Loucy (cell line): Measurements from ENCODE around the gene EME2.

Experiments
- H2AFZ ChIP-seq: fragments of 200-600 bp; sonication (generic); 2 replicates; pipeline ENCODE4 v1.6.0; 2016; ENCODE audit warnings: antibody characterized with exemption, mild to moderate bottlenecking, low read length, moderate library complexity
- H3F3A ChIP-seq: fragments of 200-600 bp; 2 replicates; pipeline ENCODE4 v1.6.0; 2016; ENCODE audit warnings: antibody characterized with exemption, low read depth, mild to moderate bottlenecking
- H3K27me3 ChIP-seq: fragments of 200-600 bp; sonication (generic); 2 replicates; pipeline ENCODE4 v1.6.1; 2014; ENCODE audit warnings: low read length, mild to moderate bottlenecking; ENCODE audit not compliant: insufficient read depth, poor library complexity, severe bottlenecking
- H3K36me3 ChIP-seq: fragments of 200-600 bp; sonication (generic); 2 replicates; pipeline ENCODE4 v1.6.1; 2016; ENCODE audit warnings: low read length; ENCODE audit not compliant: insufficient read depth
- H3K4me1 ChIP-seq: fragments of 200-600 bp; sonication (generic); 2 replicates; pipeline ENCODE4 v1.5.1; 2014; ENCODE audit warnings: low read length, mild to moderate bottlenecking; ENCODE audit not compliant: insufficient read depth, poor library complexity, severe bottlenecking
- H3K4me2 ChIP-seq: fragments of 200-600 bp; sonication (generic); 2 replicates; pipeline ENCODE4 v1.6.0; 2014; ENCODE audit warnings: antibody characterized with exemption, low read length, low read depth, mild to moderate bottlenecking; ENCODE audit not compliant: poor library complexity, severe bottlenecking
- H3K4me3 ChIP-seq: fragments of 200-600 bp; sonication (generic); 2 replicates; pipeline ENCODE4 v1.5.1; 2014; ENCODE audit warnings: low read length, mild to moderate bottlenecking, mixed read lengths; ENCODE audit not compliant: poor library complexity, severe bottlenecking
- H3K79me2 ChIP-seq: fragments of 200-600 bp; sonication (generic); 2 replicates; pipeline ENCODE4 v1.6.1; 2014; ENCODE audit warnings: low read length; ENCODE audit not compliant: insufficient read depth
- H3K9ac ChIP-seq: fragments of 200-600 bp; sonication (generic); 2 replicates; pipeline ENCODE4 v1.6.0; 2014; ENCODE audit warnings: mild to moderate bottlenecking, low read depth, low read length, moderate library complexity; ENCODE audit not compliant: poor library complexity, severe bottlenecking
- H3K9me2 ChIP-seq: fragments of 200-600 bp; sonication (generic); replicated peaks from 2 replicates; pipeline ENCODE4 v1.6.1; 2016; ENCODE audit warnings: low read depth, low read length, mixed read lengths
- H3K9me3 ChIP-seq: fragments of 200-600 bp; sonication (generic); 2 replicates; pipeline ENCODE4 v1.6.1; 2014; ENCODE audit warnings: mild to moderate bottlenecking, antibody characterized with exemption, low read length, low read depth; ENCODE audit not compliant: insufficient read depth
- H4K20me1 ChIP-seq: fragments of 200-600 bp; sonication (generic); 2 replicates; pipeline ENCODE4 v1.6.0; 2014; ENCODE audit warnings: antibody characterized with exemption, low read length, mild to moderate bottlenecking; ENCODE audit not compliant: insufficient read depth, poor library complexity, severe bottlenecking
- EZH2phosphoT487 ChIP-seq: fragments of 200-600 bp; IDR thresholded peaks from 2 replicates; pipeline ENCODE4 v1.6.1; 2018; ENCODE audit warnings: antibody characterized with exemption, mild to moderate bottlenecking, moderate library complexity, borderline replicate concordance
- TF ChIP-seq, protein P1 (sequence below): fragments of 200-600 bp; sonication (generic); conservative IDR thresholded peaks from 2 replicates; pipeline ENCODE4 v1.5.1; 2014; ENCODE audit warnings: mild to moderate bottlenecking, antibody characterized with exemption, low read length

The EME2 gene

GRCh38 chr16:1726661-1727502, 45.7 kb upstream of the EME2 start:
- Histone ChIP-seq H3K36me3 (peaks cover 4% of the 10 kb centered on the region; the same call in 1 of the 2 replicates), H3K4me3 (no peak overlapping the region), H3K9ac (no peak overlapping the region), H2AFZ (no peak overlapping the region), H4K20me1 (no peaks in the 10 kb centered on the region), H3K79me2 (peaks cover 4% of the 10 kb centered on the region; the same call in 1 of the 2 replicates), H3K4me1 (peaks cover 4% of the 10 kb centered on the region), H3K4me2 (no peak overlapping the region), H3K27me3 (no peaks in the 10 kb centered on the region), H3F3A (no peaks in the 10 kb centered on the region), H3K9me2 (no peaks in the 10 kb centered on the region), H3K9me3 (no peaks in the 10 kb centered on the region)
- no peak for TF ChIP-seq EZH2phosphoT487
- TF ChIP-seq, protein P1, sequence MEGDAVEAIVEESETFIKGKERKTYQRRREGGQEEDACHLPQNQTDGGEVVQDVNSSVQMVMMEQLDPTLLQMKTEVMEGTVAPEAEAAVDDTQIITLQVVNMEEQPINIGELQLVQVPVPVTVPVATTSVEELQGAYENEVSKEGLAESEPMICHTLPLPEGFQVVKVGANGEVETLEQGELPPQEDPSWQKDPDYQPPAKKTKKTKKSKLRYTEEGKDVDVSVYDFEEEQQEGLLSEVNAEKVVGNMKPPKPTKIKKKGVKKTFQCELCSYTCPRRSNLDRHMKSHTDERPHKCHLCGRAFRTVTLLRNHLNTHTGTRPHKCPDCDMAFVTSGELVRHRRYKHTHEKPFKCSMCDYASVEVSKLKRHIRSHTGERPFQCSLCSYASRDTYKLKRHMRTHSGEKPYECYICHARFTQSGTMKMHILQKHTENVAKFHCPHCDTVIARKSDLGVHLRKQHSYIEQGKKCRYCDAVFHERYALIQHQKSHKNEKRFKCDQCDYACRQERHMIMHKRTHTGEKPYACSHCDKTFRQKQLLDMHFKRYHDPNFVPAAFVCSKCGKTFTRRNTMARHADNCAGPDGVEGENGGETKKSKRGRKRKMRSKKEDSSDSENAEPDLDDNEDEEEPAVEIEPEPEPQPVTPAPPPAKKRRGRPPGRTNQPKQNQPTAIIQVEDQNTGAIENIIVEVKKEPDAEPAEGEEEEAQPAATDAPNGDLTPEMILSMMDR: no peak

- TF ChIP-seq EZH2phosphoT487: no peak
- TF ChIP-seq, protein P1: no peak
- no peaks in the 10 kb centered on the region for H3K27me3 ChIP-seq
- H4K20me1 ChIP-seq: no peaks in the 10 kb centered on the region
- no peaks in the 10 kb centered on the region for H3K9me2 ChIP-seq
- H3K9ac ChIP-seq: no peak overlapping the region
- H3K4me2 ChIP-seq: no peak overlapping the region
- no peak overlapping the region for H3K4me3 ChIP-seq
- peaks cover 4% of the 10 kb centered on the region; the same call in 1 of the 2 replicates for H3K36me3 ChIP-seq
- peaks cover 4% of the 10 kb centered on the region; the same call in 1 of the 2 replicates for H3K79me2 ChIP-seq
- no peaks in the 10 kb centered on the region for H3K9me3 ChIP-seq
- H3F3A ChIP-seq: no peaks in the 10 kb centered on the region
- no peaks in the 10 kb centered on the region for H3K4me1 ChIP-seq
- no peak overlapping the region for H2AFZ ChIP-seq
These were observed 44.7 kb upstream of the EME2 start for GRCh38 chr16:1727651-1728624.

DNA sequence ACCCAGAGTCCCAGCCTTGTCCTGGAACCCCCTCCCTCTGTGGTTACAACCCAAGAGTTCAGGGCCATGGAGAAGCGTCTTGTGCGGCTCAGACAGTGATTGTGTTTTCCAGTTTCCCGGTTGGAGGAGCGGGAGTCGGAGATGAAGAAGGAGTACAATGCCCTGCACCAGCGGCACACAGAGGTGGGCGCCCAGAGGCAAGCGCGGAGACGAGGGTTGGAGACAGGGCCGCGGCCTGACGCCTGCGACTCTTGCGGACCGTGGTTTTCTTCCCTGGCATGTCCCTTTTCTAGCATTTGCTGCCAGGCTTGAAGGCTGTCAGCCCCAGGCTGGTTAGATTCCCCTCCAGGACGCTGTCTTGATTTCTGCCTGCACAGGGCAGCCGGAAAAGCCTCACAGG, 43.6 kb upstream of the EME2 start:
- Histone ChIP-seq H3K79me2 (no peaks in the 10 kb centered on the region), H3K9ac (no peak overlapping the region), H3K36me3 (peaks cover 4% of the 10 kb centered on the region; the same call in 1 of the 2 replicates), H2AFZ (no peak overlapping the region), H3K4me2 (no peak overlapping the region), H3K4me3 (no peak overlapping the region), H3F3A (no peaks in the 10 kb centered on the region), H3K4me1 (no peaks in the 10 kb centered on the region), H3K9me3 (no peaks in the 10 kb centered on the region), H3K27me3 (no peaks in the 10 kb centered on the region), H3K9me2 (no peaks in the 10 kb centered on the region), H4K20me1 (no peaks in the 10 kb centered on the region)
- TF ChIP-seq, protein P1: no peak
- TF ChIP-seq EZH2phosphoT487: no peak
